H1 (cell line): Measurements from ENCODE around the gene DGUOK. TPM values are rescaled to one million over a fixed set of nuclear protein-coding genes. Genes with fewer than 3 reads are reported as not detected.

Experiments used
- CTCF ChIA-PET: fragments of 300-600 bp; sonication (Branson Sonifier 250); formaldehyde crosslinking; loops from one replicate; lab custom pipeline; 2021; ENCODE audit not compliant: partially characterized antibody; lab: Charles Lee
- POLR2A ChIA-PET: fragments of 300-600 bp; sonication (Branson Sonifier 250); formaldehyde crosslinking; loops from one replicate; lab custom pipeline; 2021; ENCODE audit warnings: inconsistent platforms; ENCODE audit not compliant: partially characterized antibody; lab: Charles Lee
- DNase-seq, 2 experiments: peaks; one replicate each; pipeline versions ENCODE4 v3.0.0 to v3.0.0-alpha.2; 2010 to 2022; ENCODE audit warnings: low spot score in 2 of 2, low read depth in 1 of 2, mixed read lengths in 1 of 2
- FAIRE-seq: peaks from 2 replicates; lab custom pipeline; 2011; peaks lifted over from hg19 to GRCh38; lab: Jason Lieb, UNC
- H2AFZ ChIP-seq: 2 replicates; pipeline ENCODE4 v1.8.1; 2012; ENCODE audit warnings: low read length, inconsistent platforms
- H2AK5ac ChIP-seq: 2 replicates; pipeline ENCODE4 v1.6.1; 2013; ENCODE audit warnings: low read depth, low read length
- H2BK120ac ChIP-seq: replicated peaks from 2 replicates; pipeline ENCODE3; 2013; ENCODE audit warnings: low read depth, low read length, inconsistent platforms
- H2BK12ac ChIP-seq: 2 replicates; pipeline ENCODE4 v1.6.1; 2013; ENCODE audit warnings: low read depth, low read length
- H2BK15ac ChIP-seq: 2 replicates; pipeline ENCODE4 v1.6.1; 2013; ENCODE audit warnings: low read length
- H2BK20ac ChIP-seq: 2 replicates; pipeline ENCODE4 v1.6.1; 2013; ENCODE audit warnings: low read length
- H2BK5ac ChIP-seq: 2 replicates; pipeline ENCODE4 v1.6.1; 2013; ENCODE audit warnings: low read depth, low read length
- H3K14ac ChIP-seq: 2 replicates; pipeline ENCODE4 v1.6.1; 2013; ENCODE audit warnings: inconsistent platforms; ENCODE audit not compliant: insufficient read length
- H3K18ac ChIP-seq: 2 replicates; pipeline ENCODE4 v1.6.1; 2013; ENCODE audit warnings: low read length; ENCODE audit errors: extremely low read depth
- H3K23ac ChIP-seq: 2 replicates; pipeline ENCODE4 v1.6.1; 2013; ENCODE audit warnings: inconsistent platforms; ENCODE audit not compliant: insufficient read length
- H3K23me2 ChIP-seq: 2 replicates; pipeline ENCODE4 v1.6.1; 2013; ENCODE audit warnings: low read depth, low read length
- H3K27ac ChIP-seq: 2 replicates; pipeline ENCODE4 v1.6.1; 2011; ENCODE audit warnings: low read depth, low read length, inconsistent platforms
- H3K27me3 ChIP-seq, 4 experiments: replicated peaks in 1 of 4; 1 replicate in 1 of 4; 2 replicates in 3 of 4; pipeline versions ENCODE4 v1.6.1 to v1.8.1; 2011 to 2013; ENCODE audit warnings: low read length in 3 of 4, mild to moderate bottlenecking in 3 of 4, inconsistent platforms in 2 of 4, mixed read lengths in 2 of 4, moderate library complexity in 1 of 4; ENCODE audit not compliant: control insufficient read depth in 3 of 4, insufficient read depth in 3 of 4; ENCODE audit errors: extremely low read depth in 1 of 4
- H3K36me3 ChIP-seq, 4 experiments: 2 replicates each; pipeline versions ENCODE4 v1.6.1 to v1.8.1; 2011 to 2013; ENCODE audit warnings: mild to moderate bottlenecking in 4 of 4, low read length in 3 of 4, moderate library complexity in 2 of 4, control low read depth in 1 of 4, inconsistent platforms in 1 of 4; ENCODE audit not compliant: insufficient read depth in 4 of 4, control insufficient read depth in 2 of 4
- H3K4ac ChIP-seq: replicated peaks from 2 replicates; pipeline ENCODE3; 2013; ENCODE audit warnings: low read length, low read depth, mixed read lengths, inconsistent platforms; ENCODE audit not compliant: insufficient read length
- H3K4me1 ChIP-seq, 4 experiments: replicated peaks in 1 of 4; 1 replicate in 1 of 4; 2 replicates in 3 of 4; pipeline versions ENCODE4 v1.6.1 to v1.8.1; 2011 to 2013; ENCODE audit warnings: low read length in 3 of 4, inconsistent platforms in 2 of 4, mixed read lengths in 1 of 4; ENCODE audit not compliant: insufficient read depth in 4 of 4, control insufficient read depth in 3 of 4
- H3K4me2 ChIP-seq, 2 experiments: 2 replicates each; pipeline versions ENCODE4 v1.6.1 to v1.8.1; 2011 to 2013; ENCODE audit warnings: low read depth in 2 of 2, low read length in 2 of 2, control low read depth in 1 of 2, inconsistent platforms in 1 of 2, mild to moderate bottlenecking in 1 of 2; ENCODE audit not compliant: insufficient read depth in 1 of 2
- H3K4me3 ChIP-seq, 4 experiments: fragments of 200-600, 300-600 bp in 1 of 4; sonication (generic), shearing (Covaris generic), sonication (Bioruptor Twin) in 1 of 4; 2 replicates each; pipeline versions ENCODE4 v1.5.1 to v1.8.1; 2011 to 2016; ENCODE audit warnings: low read length in 4 of 4, low read depth in 3 of 4, control low read depth in 2 of 4, inconsistent platforms in 2 of 4, mild to moderate bottlenecking in 2 of 4, mixed read lengths in 1 of 4, moderate library complexity in 1 of 4; ENCODE audit not compliant: insufficient read depth in 2 of 4; ENCODE audit errors: extremely low read depth in 1 of 4
- H3K56ac ChIP-seq: replicated peaks from 2 replicates; pipeline ENCODE3; 2013; ENCODE audit warnings: low read depth, mild to moderate bottlenecking, mixed read lengths, low read length, inconsistent platforms; ENCODE audit not compliant: insufficient read length
- H3K79me1 ChIP-seq: 2 replicates; pipeline ENCODE4 v1.6.1; 2013; ENCODE audit warnings: low read depth, low read length, control low read depth
- H3K79me2 ChIP-seq, 2 experiments: 2 replicates each; pipeline versions ENCODE4 v1.6.1 to v1.8.1; 2012 to 2013; ENCODE audit warnings: low read length in 2 of 2, mild to moderate bottlenecking in 2 of 2, inconsistent platforms in 1 of 2; ENCODE audit not compliant: insufficient read depth in 2 of 2, control insufficient read depth in 1 of 2
- H3K9ac ChIP-seq, 4 experiments: replicated peaks in 1 of 4; 1 replicate in 1 of 4; 2 replicates in 3 of 4; pipeline versions ENCODE4 v1.6.1 to v1.8.1; 2011 to 2013; ENCODE audit warnings: low read depth in 3 of 4, low read length in 3 of 4, control low read depth in 2 of 4, mild to moderate bottlenecking in 2 of 4, moderate library complexity in 2 of 4, inconsistent platforms in 1 of 4; ENCODE audit errors: extremely low read depth in 1 of 4
- H3K9me3 ChIP-seq, 2 experiments: 2 replicates each; pipeline versions ENCODE4 v1.6.1 to v1.8.1; 2012 to 2013; ENCODE audit warnings: mild to moderate bottlenecking in 2 of 2, moderate library complexity in 2 of 2, control low read depth in 1 of 2, inconsistent platforms in 1 of 2, low read depth in 1 of 2, low read length in 1 of 2, mixed read lengths in 1 of 2; ENCODE audit not compliant: insufficient read depth in 2 of 2
- H4K20me1 ChIP-seq, 2 experiments: replicated peaks in 1 of 2; 2 replicates each; pipeline versions ENCODE3 to v1.8.1; 2011 to 2013; ENCODE audit warnings: inconsistent platforms in 2 of 2, low read length in 2 of 2, mild to moderate bottlenecking in 1 of 2; ENCODE audit not compliant: insufficient read depth in 2 of 2, control insufficient read depth in 1 of 2
- H4K5ac ChIP-seq: 2 replicates; pipeline ENCODE4 v1.6.1; 2013; ENCODE audit warnings: low read length, low read depth, mixed read lengths, inconsistent platforms; ENCODE audit not compliant: insufficient read length
- H4K8ac ChIP-seq: 2 replicates; pipeline ENCODE4 v1.8.0; 2013; ENCODE audit warnings: mild to moderate bottlenecking, moderate library complexity, low read length, inconsistent platforms; ENCODE audit not compliant: insufficient read depth; ENCODE audit errors: extremely low read depth
- H4K91ac ChIP-seq: replicated peaks from 2 replicates; pipeline ENCODE3; 2013; ENCODE audit warnings: low read length, mixed read lengths, inconsistent platforms; ENCODE audit not compliant: insufficient read length
- CBX5 ChIP-seq: fragments of 300-800, 300-1000 bp; sonication (generic); IDR thresholded peaks from 2 replicates; pipeline ENCODE4 v1.7.1; 2016; ENCODE audit warnings: antibody characterized with exemption, low read length, low read depth
- CHD1 ChIP-seq: IDR thresholded peaks from 2 replicates; pipeline ENCODE4 v1.6.1; 2012; ENCODE audit warnings: low read depth, low read length, improper control_type of control experiment
- EGR1 ChIP-seq: IDR thresholded peaks from 2 replicates; pipeline ENCODE4 v1.6.1; 2011; ENCODE audit warnings: low read depth, low read length, borderline replicate concordance
- MAFK ChIP-seq: IDR thresholded peaks from 2 replicates; pipeline ENCODE4 v1.6.1; 2012; ENCODE audit warnings: low read depth, mild to moderate bottlenecking, improper control_type of control experiment, low read length
- NRF1 ChIP-seq: IDR thresholded peaks from 2 replicates; pipeline ENCODE4 v1.6.1; 2011; ENCODE audit warnings: mild to moderate bottlenecking, low read depth, low read length, improper control_type of control experiment
- PHF8 ChIP-seq: fragments of 200-600 bp; sonication (generic); conservative IDR thresholded peaks from 2 replicates; pipeline ENCODE4 v1.7.1; 2012; ENCODE audit warnings: low read depth, mild to moderate bottlenecking, inconsistent platforms, low read length, moderate library complexity
- POLR2AphosphoS5 ChIP-seq: IDR thresholded peaks from 2 replicates; pipeline ENCODE4 v1.6.1; 2011; ENCODE audit warnings: low read depth, low read length
- SIRT6 ChIP-seq: IDR thresholded peaks from one replicate; pipeline ENCODE4 v1.7.1; 2012; ENCODE audit warnings: low read length, inconsistent platforms
- SIX5 ChIP-seq: IDR thresholded peaks from 2 replicates; pipeline ENCODE4 v1.6.1; 2011; ENCODE audit warnings: mild to moderate bottlenecking, low read depth, low read length
- SP2 ChIP-seq: IDR thresholded peaks from 2 replicates; pipeline ENCODE4 v1.6.1; 2012; ENCODE audit warnings: mild to moderate bottlenecking, low read length, inconsistent platforms
- TAF7 ChIP-seq: optimal IDR thresholded peaks from 2 replicates; pipeline ENCODE3; 2011; ENCODE audit warnings: low read depth, mild to moderate bottlenecking, inconsistent platforms, low read length, moderate library complexity, borderline replicate concordance
- TBP ChIP-seq: IDR thresholded peaks from 2 replicates; pipeline ENCODE4 v1.6.1; 2011; ENCODE audit warnings: low read depth, low read length, improper control_type of control experiment
- TEAD4 ChIP-seq: IDR thresholded peaks from 2 replicates; pipeline ENCODE4 v1.6.1; 2012; ENCODE audit warnings: low read depth, low read length, inconsistent platforms, mixed read lengths
- WGBS, 2 experiments: shearing (Covaris generic) in 1 of 2; methylation state at CpG; one replicate each; pipeline versions ENCODE4 v1.1.6 to v1.1.7; 2013 to 2015; ENCODE audit warnings: low lambda C conversion rate in 2 of 2, mixed read lengths in 2 of 2, inconsistent platforms in 1 of 2, low coverage in 1 of 2, missing lambda C conversion rate in 1 of 2; ENCODE audit not compliant: insufficient replicate concordance in 2 of 2, insufficient coverage in 1 of 2, insufficient read length in 1 of 2; ENCODE audit errors: extremely low coverage in 1 of 2, missing lambda C conversion rate in 1 of 2; 5-methylcytosine and 5-hydroxymethylcytosine counted together
- polyA plus RNA-seq, 7 experiments: library from polyadenylated mRNA; depleted of rRNA in 3 of 7; stranded (reverse) in 5 of 7; unstranded in 2 of 7; fragments of >200 nt in 5 of 7; fragments of 200-250 nt in 2 of 7; gene quantifications; 1 replicate in 5 of 7; 2 replicates in 1 of 7; 4 replicates in 1 of 7; pipeline versions ENCODE4 v1.2.1 to v1.2.3, GENCODE V29; 2011 to 2013; ENCODE audit warnings: missing spikeins in 2 of 7, mixed read lengths in 2 of 7
- total RNA-seq: library from RNA; stranded (reverse); fragmentation: NEBNext Ultra II Directional; extraction: Animal tissue kit (Norgen Biotek cat#: 25700); gene quantifications from 2 replicates; pipeline ENCODE4 v1.2.1, GENCODE V29; 2021
- TF ChIP-seq, protein P1 (sequence below): IDR thresholded peaks from 2 replicates; pipeline ENCODE4 v1.6.1; 2012; ENCODE audit warnings: low read length, inconsistent platforms

The DGUOK gene
- total and polyA plus RNA-seq, 2 of the 8 experiments (the other 6 are each of a cell fraction or from before 2014, with no cell fraction given), result 110 to 168 TPM

GRCh38 chr2:73917296-73917695 lies 9.4 kb upstream of the DGUOK start:
- ChIA-PET POLR2A (interaction anchor here (1.1 kb wide), 1 partner anchor 67 kb away, joined by 3 read pairs; the partner anchor contains the start of gene TET3), CTCF (interaction anchor here (0.9 to 1.1 kb wide), 2 partner anchors 23 to 93 kb away, joined by 3 read pairs; no protein-coding TSS in a partner anchor)
- H4K8ac ChIP-seq, result no peak overlapping the region
- 39% methylated on average over 2 of the region's 2 CpGs; no CpG with 5 or more reads in 1 of the 2 experiments for WGBS, 2 experiments
- H3K23ac ChIP-seq, result no peak overlapping the region
- no peak overlapping the region for H3K56ac ChIP-seq
- H2BK5ac ChIP-seq, result no peak overlapping the region
- no peak overlapping the region for H3K4me2 ChIP-seq
- no peaks in the 10 kb centered on the region for H3K79me1 ChIP-seq
- no peak overlapping the region for H2BK120ac ChIP-seq
- no peak overlapping the region for H4K91ac ChIP-seq
- H2BK20ac ChIP-seq, result no peak overlapping the region
- no peaks in the 10 kb centered on the region for H3K36me3 ChIP-seq
- no peak overlapping the region for H3K27ac ChIP-seq
- no peak overlapping the region for H2AK5ac ChIP-seq
- no peak overlapping the region for H3K9ac ChIP-seq
- no peak overlapping the region for H3K18ac ChIP-seq
- no peak overlapping the region for H2BK12ac ChIP-seq
- no peak overlapping the region for H3K4ac ChIP-seq
- H3K23me2 ChIP-seq, result no peaks in the 10 kb centered on the region
- no peak overlapping the region for H3K14ac ChIP-seq
- no peaks in the 10 kb centered on the region for H3K27me3 ChIP-seq
- no peak overlapping the region for H3K4me3 ChIP-seq
- peaks cover 3 to 8% (median 5%) of the 10 kb centered on the region in 4 experiments; a peak in 6 of 7 replicates for H3K4me1 ChIP-seq
- no peak overlapping the region for H2BK15ac ChIP-seq
- no peak for DNase-seq
- no peak overlapping the region for H2AFZ ChIP-seq
- FAIRE-seq, result no peak
- no peaks in the 10 kb centered on the region for H3K9me3 ChIP-seq
- H4K20me1 ChIP-seq, result no peaks in the 10 kb centered on the region
- no peaks in the 10 kb centered on the region for H3K79me2 ChIP-seq
- H4K5ac ChIP-seq, result no peak overlapping the region
- TF ChIP-seq, protein P1, sequence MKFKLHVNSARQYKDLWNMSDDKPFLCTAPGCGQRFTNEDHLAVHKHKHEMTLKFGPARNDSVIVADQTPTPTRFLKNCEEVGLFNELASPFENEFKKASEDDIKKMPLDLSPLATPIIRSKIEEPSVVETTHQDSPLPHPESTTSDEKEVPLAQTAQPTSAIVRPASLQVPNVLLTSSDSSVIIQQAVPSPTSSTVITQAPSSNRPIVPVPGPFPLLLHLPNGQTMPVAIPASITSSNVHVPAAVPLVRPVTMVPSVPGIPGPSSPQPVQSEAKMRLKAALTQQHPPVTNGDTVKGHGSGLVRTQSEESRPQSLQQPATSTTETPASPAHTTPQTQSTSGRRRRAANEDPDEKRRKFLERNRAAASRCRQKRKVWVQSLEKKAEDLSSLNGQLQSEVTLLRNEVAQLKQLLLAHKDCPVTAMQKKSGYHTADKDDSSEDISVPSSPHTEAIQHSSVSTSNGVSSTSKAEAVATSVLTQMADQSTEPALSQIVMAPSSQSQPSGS, result no peak
- TF ChIP-seq TEAD4 (no peak), EGR1 (no peak), CHD1 (no peak), SP2 (no peak), NRF1 (no peak), SIRT6 (no peak), TBP (no peak), PHF8 (no peak), POLR2AphosphoS5 (no peak), TAF7 (no peak), MAFK (no peak), CBX5 (no peak), SIX5 (no peak)
